IMR-90 (cell line): ENCODE results near the gene IDH3B. TPM values are rescaled to one million over a fixed set of nuclear protein-coding genes. Genes with fewer than 3 reads are reported as not detected.

Experiments used
- ATAC-seq: fragments of 200-7000 bp; cut with Tn5 transposase; 2 replicates; pipeline ENCODE4 v1.9.1; 2020; ENCODE audit warnings: low read depth, mild to moderate bottlenecking, moderate library complexity
- BruUV-seq: library from RNA; stranded (reverse); fragments of 400-500 nt; replicated peaks from 2 replicates; lab custom pipeline; 2021; lab: Mats Ljungman, UMichigan
- CTCF ChIA-PET: fragments of 300-600 bp; formaldehyde crosslinking; extraction: SDS; loops from one replicate; lab custom pipeline; 2021; ENCODE audit warnings: antibody characterized with exemption; lab: Yijun Ruan, JAX
- POLR2A ChIA-PET: fragments of 300-600 bp; sonication (Branson Sonifier 250); formaldehyde crosslinking; loops from one replicate; lab custom pipeline; 2022; ENCODE audit warnings: antibody characterized with exemption; ENCODE audit not compliant: unreplicated experiment; lab: Charles Lee
- DNase-seq: peaks from one replicate; pipeline ENCODE4 v3.0.0; 2013
- H2AFZ ChIP-seq: replicated peaks from 2 replicates; pipeline ENCODE3; 2013; ENCODE audit warnings: low read length, mild to moderate bottlenecking; ENCODE audit not compliant: poor library complexity
- H2AK5ac ChIP-seq: 2 replicates; pipeline ENCODE4 v1.6.1; 2013; ENCODE audit warnings: low read depth, low read length, inconsistent platforms
- H2AK9ac ChIP-seq: replicated peaks from 2 replicates; pipeline ENCODE3; 2013; ENCODE audit warnings: mild to moderate bottlenecking, low read depth, low read length, moderate library complexity; ENCODE audit not compliant: poor library complexity
- H2BK120ac ChIP-seq: 2 replicates; pipeline ENCODE4 v1.6.1; 2013; ENCODE audit warnings: low read depth, low read length, inconsistent platforms
- H2BK15ac ChIP-seq: 3 replicates; pipeline ENCODE4 v1.6.1; 2013; ENCODE audit warnings: low read depth, low read length, inconsistent platforms
- H2BK20ac ChIP-seq: 2 replicates; pipeline ENCODE4 v1.6.1; 2013; ENCODE audit warnings: low read depth, mild to moderate bottlenecking, inconsistent platforms, low read length, moderate library complexity
- H2BK5ac ChIP-seq: 2 replicates; pipeline ENCODE4 v1.6.1; 2013; ENCODE audit warnings: mild to moderate bottlenecking, low read depth, low read length, inconsistent platforms; ENCODE audit not compliant: poor library complexity, severe bottlenecking
- H3K14ac ChIP-seq: replicated peaks from 2 replicates; pipeline ENCODE4 v1.6.1; 2013; ENCODE audit warnings: low read depth, low read length, inconsistent platforms
- H3K18ac ChIP-seq: 2 replicates; pipeline ENCODE4 v1.6.1; 2013; ENCODE audit warnings: low read depth, low read length, control low read depth
- H3K23ac ChIP-seq: 2 replicates; pipeline ENCODE4 v1.6.1; 2013; ENCODE audit warnings: low read depth, low read length, inconsistent platforms
- H3K27ac ChIP-seq: 2 replicates; pipeline ENCODE4 v1.5.1; 2013; ENCODE audit warnings: mild to moderate bottlenecking, control low read depth, low read length; ENCODE audit not compliant: insufficient read depth
- H3K27me3 ChIP-seq: 2 replicates; pipeline ENCODE4 v1.6.1; 2013; ENCODE audit warnings: low read length; ENCODE audit not compliant: control insufficient read depth, insufficient read depth
- H3K36me3 ChIP-seq: 2 replicates; pipeline ENCODE4 v1.6.1; 2013; ENCODE audit warnings: low read length, mixed read lengths; ENCODE audit not compliant: control insufficient read depth, insufficient read depth
- H3K4ac ChIP-seq: 2 replicates; pipeline ENCODE4 v1.6.1; 2013; ENCODE audit warnings: low read depth, low read length, inconsistent platforms
- H3K4me1 ChIP-seq: 2 replicates; pipeline ENCODE4 v1.6.1; 2013; ENCODE audit warnings: low read length, mixed read lengths; ENCODE audit not compliant: control insufficient read depth, insufficient read depth
- H3K4me2 ChIP-seq: 2 replicates; pipeline ENCODE4 v1.6.1; 2013; ENCODE audit warnings: low read depth, mild to moderate bottlenecking, control low read depth, low read length, moderate library complexity
- H3K4me3 ChIP-seq: 2 replicates; pipeline ENCODE4 v1.5.1; 2013; ENCODE audit warnings: low read depth, mild to moderate bottlenecking, control low read depth, low read length, moderate library complexity; ENCODE audit not compliant: insufficient read depth
- H3K56ac ChIP-seq: 2 replicates; pipeline ENCODE4 v1.6.1; 2013; ENCODE audit warnings: low read length, inconsistent platforms; ENCODE audit not compliant: insufficient read depth; ENCODE audit errors: extremely low read depth
- H3K79me1 ChIP-seq, 2 experiments: 2 replicates each; pipeline ENCODE4 v1.6.1; 2013; ENCODE audit warnings: low read length in 2 of 2, inconsistent platforms in 1 of 2, low read depth in 1 of 2
- H3K9ac ChIP-seq: 2 replicates; pipeline ENCODE4 v1.6.1; 2013; ENCODE audit warnings: low read depth, low read length, control low read depth
- H3K9me1 ChIP-seq: 2 replicates; pipeline ENCODE4 v1.6.1; 2013; ENCODE audit warnings: low read length, inconsistent platforms; ENCODE audit not compliant: insufficient read depth
- H3K9me3 ChIP-seq: 2 replicates; pipeline ENCODE4 v1.6.1; 2013; ENCODE audit warnings: low read length; ENCODE audit not compliant: control insufficient read depth, insufficient read depth
- H4K20me1 ChIP-seq: 2 replicates; pipeline ENCODE4 v1.6.1; 2013; ENCODE audit warnings: low read length, inconsistent platforms; ENCODE audit not compliant: insufficient read depth
- H4K5ac ChIP-seq: 2 replicates; pipeline ENCODE4 v1.6.1; 2013; ENCODE audit warnings: mild to moderate bottlenecking, low read depth, low read length, control low read depth
- H4K8ac ChIP-seq, 2 experiments: 2 replicates each; pipeline ENCODE4 v1.6.1; 2013; ENCODE audit warnings: low read depth in 2 of 2, low read length in 2 of 2, control low read depth in 1 of 2, inconsistent platforms in 1 of 2
- H4K91ac ChIP-seq: 2 replicates; pipeline ENCODE4 v1.6.1; 2013; ENCODE audit warnings: low read depth, low read length, inconsistent platforms; ENCODE audit not compliant: insufficient read depth
- BHLHE40 ChIP-seq: fragments of 150-350 bp; IDR thresholded peaks from 2 replicates; pipeline ENCODE4 v1.6.1; 2016; ENCODE audit warnings: mild to moderate bottlenecking, low read depth, low read length
- CEBPB ChIP-seq: IDR thresholded peaks from 2 replicates; pipeline ENCODE4 v1.6.1; 2012; ENCODE audit warnings: low read depth, low read length, improper control_type of control experiment
- CHD1 ChIP-seq: IDR thresholded peaks from 2 replicates; pipeline ENCODE4 v1.6.1; 2012; ENCODE audit warnings: low read depth, low read length, improper control_type of control experiment
- CTCF ChIP-seq: conservative IDR thresholded peaks from 2 replicates; pipeline ENCODE4 v1.5.1; 2012; ENCODE audit warnings: mild to moderate bottlenecking, low read depth, low read length, improper control_type of control experiment
- MAFK ChIP-seq: IDR thresholded peaks from 2 replicates; pipeline ENCODE4 v1.6.1; 2012; ENCODE audit warnings: low read depth, low read length, improper control_type of control experiment
- MAZ ChIP-seq: IDR thresholded peaks from 2 replicates; pipeline ENCODE4 v1.6.1; 2012; ENCODE audit warnings: low read depth, mild to moderate bottlenecking, low read length, improper control_type of control experiment, moderate library complexity, borderline replicate concordance
- MXI1 ChIP-seq: IDR thresholded peaks from 2 replicates; pipeline ENCODE4 v1.6.1; 2012; ENCODE audit warnings: low read depth, mild to moderate bottlenecking, low read length, moderate library complexity, borderline replicate concordance
- RAD21 ChIP-seq: IDR thresholded peaks from 2 replicates; pipeline ENCODE4 v1.6.1; 2012; ENCODE audit warnings: low read length, improper control_type of control experiment
- RFX5 ChIP-seq: IDR thresholded peaks from 2 replicates; pipeline ENCODE4 v1.8.0; 2012; ENCODE audit warnings: low read depth, mild to moderate bottlenecking, low read length, moderate library complexity
- WGBS, 2 experiments: methylation state at CpG; one replicate each; pipeline versions ENCODE4 v1.1.5 to v1.1.7; 2013; ENCODE audit warnings: missing lambda C conversion rate in 2 of 2; ENCODE audit not compliant: insufficient read length in 1 of 2; ENCODE audit errors: extremely low coverage in 2 of 2; 5-methylcytosine and 5-hydroxymethylcytosine counted together
- dilution Hi-C: fragments of 300-500 bp; cut with HindIII; formaldehyde crosslinking; loops from one replicate; pipeline ENCODE4 v1.14.3; 2018; ENCODE audit warnings: low sequenced_read_pairs; ENCODE audit not compliant: unreplicated experiment
- in situ Hi-C: fragments of 300-500 bp; cut with MboI; formaldehyde crosslinking; loops from 3 replicates; pipeline ENCODE4 v1.14.3; 2019; ENCODE audit warnings: low sequenced_read_pairs, inconsistent platforms, mixed read lengths
- intact Hi-C: fragments of 100-400 bp; cut with micrococcal nuclease; formaldehyde crosslinking; loops from 2 replicates; pipeline ENCODE4 v1.10.0; 2022
- polyA plus RNA-seq, 3 experiments: library from polyadenylated mRNA; depleted of rRNA; stranded (reverse); fragments of >200 nt; gene quantifications; 2 replicates each; pipeline ENCODE4 v1.2.3, GENCODE V29; 2012; ENCODE audit warnings: low replicate concordance in 1 of 3
- total RNA-seq: library from RNA; depleted of rRNA; stranded (reverse); fragments of >200 nt; gene quantifications from 2 replicates; pipeline ENCODE4 v1.2.3, GENCODE V29; 2012
- TF ChIP-seq, protein P1 (sequence below): fragments of 150-350 bp; IDR thresholded peaks from 2 replicates; pipeline ENCODE4 v1.6.1; 2016; ENCODE audit warnings: low read depth, mild to moderate bottlenecking, low read length, moderate library complexity, borderline replicate concordance

Gene IDH3B
- total and polyA plus RNA-seq, 2 of the 4 experiments (the other 2 are of a cell fraction): 151 to 160 TPM

DNA sequence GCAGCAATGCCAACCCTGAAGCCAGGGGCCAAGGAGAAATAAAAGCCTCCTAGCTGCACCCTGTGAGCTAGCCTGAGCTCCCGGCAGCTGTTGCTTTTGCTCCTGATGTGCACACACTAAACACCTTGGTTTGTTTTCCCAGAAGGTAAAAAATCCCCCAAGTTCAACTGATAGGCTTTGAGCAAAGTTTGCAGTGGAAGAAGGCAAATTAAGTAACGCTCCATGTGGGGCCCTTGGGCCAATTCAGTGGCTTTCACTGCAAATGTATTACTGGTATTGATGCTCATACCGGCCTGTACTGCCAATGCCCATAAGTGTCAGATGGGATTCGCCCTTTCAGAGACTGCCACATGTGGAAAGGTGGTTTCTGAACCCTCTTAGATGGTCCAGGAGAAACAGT, 9.4 kb upstream of the IDH3B start:
- CTCF ChIA-PET: no interaction called here

More for the DNA sequence above, 9.4 kb upstream of the IDH3B start:
- DNase-seq: no peak
- Histone ChIP-seq H3K23ac (no peak overlapping the region), H2BK120ac (no peak overlapping the region), H3K4me3 (no peak overlapping the region), H3K27ac (no peak overlapping the region), H2AK9ac (peak overlapping the region; percentile 34), H3K9me3 (no peaks in the 10 kb centered on the region), H3K36me3 (no peaks in the 10 kb centered on the region), H4K20me1 (no peaks in the 10 kb centered on the region), H3K4me2 (no peak overlapping the region), H3K56ac (no peak overlapping the region), H2AFZ (peak overlapping the region; percentile 54), H3K4me1 (no peaks in the 10 kb centered on the region), H4K91ac (no peak overlapping the region), H2BK20ac (no peak overlapping the region), H3K9ac (no peak overlapping the region), H3K4ac (no peak overlapping the region), H2AK5ac (no peak overlapping the region), H2BK5ac (no peak overlapping the region), H4K5ac (no peak overlapping the region), H3K79me1 (no peaks in the 10 kb centered on the region), H3K18ac (no peak overlapping the region), H3K14ac (no peak overlapping the region), H4K8ac (no peak overlapping the region), H3K27me3 (peaks cover 22% of the 10 kb centered on the region), H3K9me1 (no peaks in the 10 kb centered on the region), H2BK15ac (no peak overlapping the region)
- BruUV-seq: no TSS peak
- in situ Hi-C loops (no loop called here), dilution Hi-C loops (no loop called here), intact Hi-C loops (no loop called here)
- POLR2A ChIA-PET: no interaction called here
- WGBS, 2 experiments: 45% methylated on average over 2 of the region's 4 CpGs; no CpG with 5 or more reads in 1 of the 2 experiments
- no peak for ATAC-seq
- no peak for TF ChIP-seq MAFK
- no peak for TF ChIP-seq CEBPB
- TF ChIP-seq, protein P1, sequence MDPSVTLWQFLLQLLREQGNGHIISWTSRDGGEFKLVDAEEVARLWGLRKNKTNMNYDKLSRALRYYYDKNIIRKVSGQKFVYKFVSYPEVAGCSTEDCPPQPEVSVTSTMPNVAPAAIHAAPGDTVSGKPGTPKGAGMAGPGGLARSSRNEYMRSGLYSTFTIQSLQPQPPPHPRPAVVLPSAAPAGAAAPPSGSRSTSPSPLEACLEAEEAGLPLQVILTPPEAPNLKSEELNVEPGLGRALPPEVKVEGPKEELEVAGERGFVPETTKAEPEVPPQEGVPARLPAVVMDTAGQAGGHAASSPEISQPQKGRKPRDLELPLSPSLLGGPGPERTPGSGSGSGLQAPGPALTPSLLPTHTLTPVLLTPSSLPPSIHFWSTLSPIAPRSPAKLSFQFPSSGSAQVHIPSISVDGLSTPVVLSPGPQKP: no peak
- no peak for TF ChIP-seq RFX5
- no peak for TF ChIP-seq RAD21
- TF ChIP-seq CHD1: no peak
- no peak for TF ChIP-seq MXI1
- no peak for TF ChIP-seq BHLHE40
- no peak for TF ChIP-seq MAZ
- TF ChIP-seq CTCF: no peak
